ENCODE results near the gene MYBPC2.

The MYBPC2 gene

DNA sequence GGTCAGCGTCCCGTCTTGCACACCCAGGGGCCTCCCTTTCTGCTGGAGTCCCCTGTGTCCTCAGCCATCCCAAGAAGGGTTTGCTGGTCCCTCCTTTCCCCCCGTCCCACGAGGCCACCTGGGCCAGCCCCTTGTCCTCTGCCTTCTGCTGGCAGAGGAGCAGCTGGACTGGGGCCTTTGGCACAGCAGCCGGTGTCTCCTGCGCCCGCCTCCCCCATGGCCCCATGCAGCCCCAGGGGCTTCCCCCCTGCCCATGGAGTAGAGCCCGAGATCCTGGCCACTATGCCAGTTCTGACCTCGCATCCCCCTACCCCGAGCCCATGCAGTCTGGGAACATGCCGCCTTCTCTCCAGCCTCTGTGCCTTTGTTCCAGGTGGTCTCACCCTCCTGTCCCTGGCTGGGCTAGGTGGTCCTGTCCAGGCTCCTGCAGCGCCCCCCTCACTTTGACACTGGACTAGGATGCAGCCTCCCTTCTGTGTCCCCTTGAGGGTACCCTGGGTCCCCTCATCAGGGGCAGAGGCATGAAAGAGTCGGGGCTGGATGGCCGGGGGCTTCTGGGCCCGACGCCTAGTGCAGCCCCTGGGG, 49.7 kb downstream of the MYBPC2 start:
- DNase-seq = no peak

DNA sequence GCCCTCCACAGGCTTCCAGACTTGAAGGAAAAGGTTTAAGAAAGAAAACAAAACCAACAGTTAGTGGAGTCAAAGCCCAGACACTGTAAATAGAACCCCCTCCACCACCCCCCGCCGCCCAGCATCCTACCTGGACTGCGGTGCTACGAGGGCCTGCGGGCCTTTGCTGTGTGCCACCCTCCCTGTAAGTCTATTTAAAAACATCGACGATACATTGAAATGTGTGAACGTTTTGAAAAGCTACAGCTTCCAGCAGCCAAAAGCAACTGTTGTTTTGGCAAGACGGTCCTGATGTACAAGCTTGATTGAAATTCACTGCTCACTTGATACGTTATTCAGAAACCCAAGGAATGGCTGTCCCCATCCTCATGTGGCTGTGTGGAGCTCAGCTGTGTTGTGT, 50.2 kb downstream of the MYBPC2 start:
- DNase-seq = no peak

DNA sequence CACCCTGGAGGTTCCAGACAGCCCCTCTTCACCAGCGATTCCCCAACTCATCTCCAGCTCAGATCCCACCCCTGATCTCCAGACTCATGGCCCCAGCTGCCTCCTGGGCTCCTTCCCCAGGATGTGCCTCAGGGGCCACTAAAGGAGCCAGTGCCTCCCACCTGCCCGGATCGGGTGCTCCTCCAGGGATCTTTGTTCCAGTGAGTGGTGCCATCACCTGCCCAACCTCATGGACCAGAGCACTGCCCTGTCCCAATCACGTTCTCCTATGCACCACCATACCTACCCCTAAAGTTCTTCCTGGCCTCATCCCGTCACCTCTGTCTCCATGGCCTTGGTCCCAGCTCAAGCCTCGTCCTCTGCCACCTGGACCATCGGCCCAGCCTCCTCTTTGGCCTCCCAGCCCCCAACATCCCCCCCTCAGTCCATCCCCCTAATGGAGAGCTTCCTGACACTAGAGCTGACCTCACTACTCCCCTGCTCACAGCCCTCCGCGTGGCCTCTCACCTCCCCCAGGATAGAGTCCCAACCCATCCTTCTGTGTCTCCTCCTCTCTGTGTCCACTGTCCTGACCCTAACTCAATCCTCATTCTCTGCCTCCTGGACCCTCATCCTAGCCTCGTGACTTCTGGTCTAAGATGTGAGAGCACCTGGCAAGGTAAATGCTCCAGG, 52.7 kb downstream of the MYBPC2 start:
- no peak for DNase-seq

DNA sequence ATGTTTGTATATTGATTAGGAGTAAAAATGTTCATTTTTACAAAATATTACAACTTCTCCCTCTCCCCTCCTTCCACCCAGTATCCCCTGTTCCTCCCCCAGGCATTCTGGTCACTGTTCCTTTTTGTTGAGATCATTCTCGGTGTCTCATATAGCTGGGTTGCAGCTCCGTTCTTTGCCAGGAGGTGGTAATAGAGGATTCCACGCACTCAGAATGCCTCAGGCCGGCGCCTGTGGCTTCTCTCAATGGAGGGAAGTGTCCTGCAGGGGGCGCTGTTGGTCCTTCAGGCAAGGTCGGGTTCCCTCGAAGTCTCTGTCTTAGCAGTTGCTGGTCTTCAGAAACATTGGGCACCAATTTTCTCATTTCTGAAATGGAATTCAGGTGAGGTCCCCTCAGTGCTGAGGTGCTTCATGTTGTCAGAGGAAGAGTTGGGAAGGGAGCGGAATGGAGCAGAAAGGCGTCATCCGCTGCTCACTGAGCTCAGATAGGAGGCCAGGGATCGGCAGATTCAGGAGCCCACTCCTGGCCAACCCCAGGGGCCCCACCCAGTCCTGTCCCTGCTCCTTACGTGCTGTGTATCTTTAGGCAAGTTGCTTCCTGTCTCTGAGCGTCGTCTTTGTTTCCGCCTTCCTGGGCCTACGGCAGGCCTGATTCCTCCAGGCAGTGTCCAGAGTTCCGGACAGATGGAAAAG, 54.3 kb downstream of the MYBPC2 start:
- peak; percentile 59 for DNase-seq

DNA sequence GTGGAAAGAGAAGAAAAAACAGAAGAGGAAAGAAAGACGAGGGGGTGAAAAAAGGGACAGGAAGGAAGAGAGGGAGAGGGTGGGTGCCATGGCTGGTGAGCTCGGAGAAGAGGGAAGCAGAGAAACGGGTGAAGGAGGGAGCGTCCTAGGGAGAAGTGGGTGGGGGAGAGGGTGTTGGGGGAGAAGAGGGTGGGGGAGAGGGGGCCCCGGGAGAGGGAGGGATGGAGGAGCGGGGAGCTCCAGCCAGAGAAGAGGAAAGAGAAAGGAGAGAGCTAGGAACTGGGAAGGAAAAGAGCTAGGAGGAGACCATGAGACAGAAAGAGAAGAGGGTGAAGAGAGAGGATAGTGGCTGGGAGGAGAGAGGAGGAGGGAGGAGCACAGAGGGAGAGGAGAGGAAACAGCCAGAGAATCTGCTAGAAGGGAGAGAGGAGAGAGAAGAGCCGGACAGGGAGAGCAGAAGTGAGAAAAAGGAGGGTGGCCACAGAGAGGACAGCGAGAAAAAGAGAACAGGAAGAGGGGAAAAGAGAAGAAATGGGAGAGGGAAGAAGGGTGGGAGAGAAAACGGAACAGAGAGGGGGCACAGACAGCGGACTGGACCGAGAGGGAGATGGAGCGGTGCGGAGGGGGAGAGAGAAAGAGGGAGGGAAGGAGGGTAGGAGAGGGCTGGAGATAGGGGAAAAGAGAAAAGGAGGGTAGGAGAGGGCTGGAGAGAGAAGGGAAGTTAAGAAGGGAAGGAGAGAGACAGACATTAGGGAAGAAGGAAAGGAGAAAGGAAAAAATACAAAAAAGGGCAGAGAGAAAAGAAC, 55.9 kb downstream of the MYBPC2 start:
- no peak for DNase-seq

GRCh38 chr19:50489461-50490011, 56.8 kb downstream of the MYBPC2 start:
- DNase-seq = no peak

GRCh38 chr19:50490411-50490811, 57.7 kb downstream of the MYBPC2 start:
- DNase-seq = no peak

GRCh38 chr19:50490991-50491472, 58.3 kb downstream of the MYBPC2 start:
- no peak for DNase-seq

- peak; percentile 25 for DNase-seq
These were observed 59.8 kb downstream of the MYBPC2 start for GRCh38 chr19:50492303-50493052.

- DNase-seq = no peak
These were observed 60.5 kb downstream of the MYBPC2 start for GRCh38 chr19:50493171-50493570.

GRCh38 chr19:50494186-50495019, 61.7 kb downstream of the MYBPC2 start:
- DNase-seq = no peak

GRCh38 chr19:50495020-50495531, 62.4 kb downstream of the MYBPC2 start:
- DNase-seq = no peak

- DNase-seq = no peak
These were observed 63.7 kb downstream of the MYBPC2 start for GRCh38 chr19:50496189-50497021.

DNA sequence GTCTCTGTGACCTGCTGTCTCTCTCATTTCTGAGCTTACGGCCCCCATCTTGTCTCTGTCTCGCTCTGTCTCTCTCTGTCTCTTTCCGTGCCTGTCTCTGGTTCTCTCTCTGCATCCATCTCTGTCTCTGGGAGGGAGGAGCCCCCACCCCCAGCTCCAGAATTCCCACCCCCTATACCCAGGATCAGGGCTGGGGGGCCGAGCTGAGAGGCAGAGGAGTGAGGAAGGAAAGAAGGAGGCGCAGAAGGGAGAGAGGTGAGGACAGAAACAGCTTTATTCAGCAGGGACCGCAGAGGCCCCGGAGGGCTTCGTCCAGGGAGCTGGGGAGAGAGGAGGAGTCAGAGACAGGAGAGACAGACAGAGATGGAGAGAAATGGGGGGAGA, 64.3 kb downstream of the MYBPC2 start:
- DNase-seq = no peak

DNA sequence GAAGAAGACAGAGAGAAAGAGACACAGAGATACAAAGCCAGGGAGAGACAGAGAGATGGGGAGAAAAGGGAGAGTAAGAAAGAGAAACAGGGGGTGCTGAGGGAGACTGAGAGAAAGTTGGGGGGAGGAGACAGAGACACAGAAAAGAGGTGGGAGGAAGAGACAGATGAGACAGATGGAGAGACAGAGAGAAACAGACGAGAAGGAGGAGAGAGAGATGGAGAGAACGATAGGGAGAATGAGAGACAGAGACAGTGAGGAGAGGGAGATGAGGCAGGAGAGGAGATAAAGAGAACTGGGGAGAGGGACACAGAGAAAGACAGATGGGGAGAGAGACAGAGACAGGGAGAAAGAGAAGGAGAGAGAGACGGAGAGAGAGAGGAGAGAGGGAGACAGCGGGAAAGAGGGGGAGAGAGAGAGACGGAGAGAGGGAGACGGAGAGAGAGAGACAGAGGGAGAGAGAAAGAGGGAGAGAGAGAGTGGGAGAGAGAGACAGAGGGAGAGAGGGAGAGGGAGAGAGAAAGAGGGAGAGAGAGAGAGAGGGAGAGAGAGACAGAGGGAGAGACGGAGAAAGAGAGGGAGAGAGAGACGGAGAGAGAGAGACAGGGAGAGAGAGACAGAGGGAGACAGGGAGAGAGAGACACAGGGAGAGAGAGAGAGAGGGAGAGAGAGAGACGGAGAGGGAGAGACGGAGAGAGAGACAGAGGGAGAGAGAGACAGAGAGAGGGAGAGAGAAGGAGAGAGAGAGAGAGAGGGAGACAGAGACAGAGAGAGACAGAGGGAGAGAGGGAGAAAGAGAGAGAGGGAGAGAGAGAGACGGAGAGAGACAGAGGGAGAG, 65.7 kb downstream of the MYBPC2 start:
- no peak for DNase-seq

DNA sequence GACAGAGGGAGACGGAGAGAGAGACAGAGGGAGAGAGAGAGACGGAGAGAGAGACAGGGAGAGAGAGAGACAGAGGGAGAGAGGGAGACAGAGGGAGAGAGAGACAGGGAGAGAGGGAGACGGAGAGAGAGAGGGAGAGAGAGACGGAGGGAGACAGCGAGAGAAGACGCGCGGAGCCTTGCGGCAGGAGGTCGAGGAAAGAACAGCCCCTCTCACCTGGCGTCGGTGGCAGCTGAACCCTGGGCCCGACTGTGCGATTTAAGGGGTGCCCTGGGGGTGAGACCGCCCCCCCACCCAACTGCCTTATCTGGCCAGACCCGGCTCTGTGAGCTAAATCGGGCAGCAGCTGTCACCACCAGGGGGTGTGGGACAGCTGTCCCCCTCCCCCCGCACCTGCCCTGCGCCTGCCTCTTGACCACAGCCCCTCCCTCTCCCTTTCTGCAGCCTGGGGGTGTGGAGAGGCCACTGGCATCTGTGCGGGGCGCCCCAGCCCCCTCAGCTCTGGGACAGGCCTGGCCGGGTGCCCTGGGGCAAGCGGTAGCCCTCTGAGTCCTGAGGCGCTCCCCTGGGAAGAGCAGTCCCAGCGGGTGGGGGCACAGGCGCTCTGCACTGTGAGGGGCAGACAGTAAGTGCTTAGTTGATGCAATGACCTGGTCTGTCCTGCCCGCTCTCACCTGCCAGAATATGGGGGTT, 67.5 kb downstream of the MYBPC2 start:
- DNase-seq = no peak

DNA sequence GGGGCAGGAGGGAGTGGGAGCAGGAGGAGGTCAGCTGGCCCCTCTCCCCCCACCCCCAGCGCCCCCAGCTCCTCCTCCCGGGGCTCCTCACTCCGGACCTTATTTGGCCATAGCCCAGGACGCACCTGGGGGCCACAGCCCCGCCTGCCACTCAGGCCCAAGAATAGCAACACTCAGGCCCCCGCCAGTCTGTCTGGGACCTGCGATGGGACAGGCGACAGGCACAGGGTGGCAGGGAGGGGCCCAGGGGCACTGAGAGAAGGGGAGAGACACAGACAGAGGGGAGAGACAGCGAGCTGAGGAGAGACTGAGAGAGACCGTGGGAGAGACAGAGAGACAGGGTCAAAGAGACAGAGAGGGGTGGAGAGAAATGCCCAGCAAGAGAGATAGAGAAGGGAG, 68.1 kb downstream of the MYBPC2 start:
- DNase-seq = no peak

DNA sequence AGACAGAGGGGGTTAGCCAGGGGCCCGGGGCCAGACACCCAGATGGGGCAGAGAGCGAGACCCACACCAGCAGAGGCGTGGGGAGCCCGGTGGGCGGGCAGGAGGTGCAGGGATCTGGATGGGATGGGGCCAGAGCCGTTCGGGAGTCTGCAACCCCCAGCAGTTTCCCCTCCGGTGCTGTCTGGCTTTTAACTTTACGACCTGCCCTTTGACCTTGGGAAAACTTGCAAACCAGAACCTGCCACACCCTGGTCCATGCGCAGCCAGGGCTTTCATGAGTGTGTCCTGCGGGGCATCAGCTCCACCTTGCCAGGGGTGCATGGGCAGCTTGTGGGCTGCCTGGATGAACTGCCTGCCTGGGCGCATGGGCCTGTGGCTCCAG, 68.5 kb downstream of the MYBPC2 start:
- DNase-seq = no peak

Data from activated CD4-positive, alpha-beta T cell treated with anti-CD3 and anti-CD28 coated beads, Interleukin-2, amount 50 U/mL, for 1 hour (primary cell).